Measurements from ENCODE around the gene SYNGR3. TPM values are rescaled to one million over a fixed set of nuclear protein-coding genes. Genes with fewer than 3 reads are reported as not detected.

SYNGR3 gene
- total RNA-seq, 1 donor from 2014 or later, result 0.24 TPM

DNA sequence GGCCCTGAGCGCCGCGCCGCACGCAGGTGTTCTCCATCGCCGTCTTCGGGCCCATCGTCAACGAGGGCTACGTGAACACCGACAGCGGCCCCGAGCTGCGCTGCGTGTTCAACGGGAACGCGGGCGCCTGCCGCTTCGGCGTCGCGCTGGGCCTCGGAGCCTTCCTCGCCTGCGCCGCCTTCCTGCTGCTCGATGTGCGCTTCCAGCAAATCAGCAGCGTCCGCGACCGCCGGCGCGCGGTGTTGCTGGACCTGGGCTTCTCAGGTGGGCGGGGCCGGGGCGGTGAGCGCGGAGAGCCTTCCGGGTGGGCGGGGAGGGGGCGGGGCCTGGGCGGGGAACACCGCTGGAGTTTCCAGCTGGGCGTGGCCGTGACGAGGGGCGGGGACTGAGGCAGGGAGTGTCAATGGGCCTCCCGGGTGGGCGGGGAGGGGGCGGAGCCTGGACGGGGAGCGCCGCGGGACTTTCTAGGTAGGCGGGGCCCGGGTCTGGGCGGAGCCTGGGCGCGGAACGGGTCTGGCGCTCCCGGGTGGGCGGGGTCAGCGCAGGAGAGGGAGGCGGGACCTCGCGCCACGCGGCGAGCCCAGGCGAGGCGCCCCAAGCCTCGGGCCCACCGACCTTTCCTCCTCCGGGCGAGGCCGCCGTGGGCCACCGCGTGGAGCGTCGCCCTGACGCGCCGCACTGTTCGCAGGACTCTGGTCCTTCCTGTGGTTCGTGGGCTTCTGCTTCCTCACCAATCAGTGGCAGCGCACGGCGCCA is 2.4 kb downstream of the SYNGR3 start:
- H3K36me3 ChIP-seq, result peaks cover 11% of the 10 kb centered on the region
- H3K4me3 ChIP-seq, result peak overlapping the region; percentile 57
- H3K27ac ChIP-seq, result peak overlapping the region; percentile 69
- intact Hi-C loops (cut with DNase I), result no loop called here
- ATAC-seq (peak; percentile 89 to 94), DNase-seq (peak; percentile 97)
- H3K27me3 ChIP-seq (ENCODE audit: low read depth), result peaks cover 27% of the 10 kb centered on the region
- no peak for TF ChIP-seq CTCF (IDR thresholded peaks at IDR 0.05)
- H3K9me3 ChIP-seq, result no peaks in the 10 kb centered on the region
- peaks cover 27% of the 10 kb centered on the region for H3K4me1 ChIP-seq

DNA sequence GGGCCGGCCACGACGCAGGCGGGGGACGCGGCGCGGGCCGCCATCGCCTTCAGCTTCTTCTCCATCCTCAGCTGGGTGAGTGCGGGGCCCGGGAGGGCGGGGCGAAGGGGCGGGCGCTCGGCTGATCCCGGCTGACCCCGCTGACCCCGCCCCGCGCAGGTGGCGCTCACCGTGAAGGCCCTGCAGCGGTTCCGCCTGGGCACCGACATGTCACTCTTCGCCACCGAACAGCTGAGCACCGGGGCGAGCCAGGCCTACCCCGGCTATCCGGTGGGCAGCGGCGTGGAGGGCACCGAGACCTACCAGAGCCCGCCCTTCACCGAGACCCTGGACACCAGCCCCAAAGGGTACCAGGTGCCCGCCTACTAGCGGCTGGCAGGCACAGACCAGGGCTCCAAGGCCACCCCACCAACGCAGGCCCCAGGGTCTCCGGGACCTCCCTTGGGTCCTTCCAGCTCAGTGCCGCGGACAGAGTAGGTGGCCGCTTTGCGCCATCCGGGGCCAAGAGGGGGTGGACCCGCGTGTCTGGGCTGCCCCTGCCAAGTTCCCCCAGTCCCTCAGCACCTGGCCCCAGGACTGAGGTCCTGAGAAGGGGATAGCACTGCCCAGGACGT is 3.0 kb downstream of the SYNGR3 start:
- no peak for TF ChIP-seq CTCF (IDR thresholded peaks at IDR 0.05)
- DNase-seq (peak; percentile 58), ATAC-seq (peak; percentile 0 to 12)
- no peaks in the 10 kb centered on the region for H3K9me3 ChIP-seq
- H3K27ac ChIP-seq, result no peak overlapping the region
- peaks cover 27% of the 10 kb centered on the region for H3K4me1 ChIP-seq
- peak overlapping the region; percentile 19 for H3K4me3 ChIP-seq
- H3K27me3 ChIP-seq (ENCODE audit: low read depth), result peaks cover 27% of the 10 kb centered on the region
- peaks cover 15% of the 10 kb centered on the region for H3K36me3 ChIP-seq
- intact Hi-C loops (cut with DNase I), result no loop called here

GRCh38 chr16:1993731-1994131 is 4.0 kb downstream of the SYNGR3 start:
- H3K36me3 ChIP-seq, result peaks cover 24% of the 10 kb centered on the region
- no peaks in the 10 kb centered on the region for H3K9me3 ChIP-seq
- no peak overlapping the region for H3K27ac ChIP-seq
- TF ChIP-seq CTCF (IDR thresholded peaks at IDR 0.05), result no peak
- intact Hi-C loops (cut with DNase I), result no loop called here
- DNase-seq (peak; percentile 46), ATAC-seq (no peak)
- peaks cover 23% of the 10 kb centered on the region for H3K27me3 ChIP-seq (ENCODE audit: low read depth)
- peaks cover 33% of the 10 kb centered on the region for H3K4me1 ChIP-seq
- H3K4me3 ChIP-seq, result no peak overlapping the region

- Histone ChIP-seq H3K9me3 (no peaks in the 10 kb centered on the region), H3K4me1 (peaks cover 13% of the 10 kb centered on the region), H3K4me3 (no peak overlapping the region), H3K27ac (peak overlapping the region; percentile 51), H3K27me3 (ENCODE audit: low read depth) (no peaks in the 10 kb centered on the region), H3K36me3 (peaks cover 64% of the 10 kb centered on the region)
- intact Hi-C loops (cut with DNase I), result no loop called here
- TF ChIP-seq CTCF (IDR thresholded peaks at IDR 0.05), result no peak
- DNase-seq, result no peak
- no peak for ATAC-seq
Measured at GRCh38 chr16:1997494-1998359, 8.0 kb downstream of the SYNGR3 start.

GRCh38 chr16:1998360-1998835 is 8.6 kb downstream of the SYNGR3 start:
- ATAC-seq (no peak), DNase-seq (peak; percentile 41)
- Histone ChIP-seq H3K27me3 (ENCODE audit: low read depth) (no peaks in the 10 kb centered on the region), H3K4me1 (peaks cover 15% of the 10 kb centered on the region), H3K4me3 (no peak overlapping the region), H3K9me3 (no peaks in the 10 kb centered on the region), H3K27ac (peak overlapping the region; percentile 49), H3K36me3 (peaks cover 71% of the 10 kb centered on the region)
- intact Hi-C loops (cut with DNase I), result no loop called here
- TF ChIP-seq CTCF (IDR thresholded peaks at IDR 0.05), result no peak
